HG03520 (cell line): ENCODE measurements around the gene KRT39.
"Not testable (repeated sequence)": the region's sequence is repeated elsewhere in the genome, so short reads cannot be mapped to it uniquely, and the experiment has no call there.

Experiments
- ATAC-seq: cut with Tn5 transposase; IDR thresholded peaks from one replicate; pipeline ENCODE4 v1.9.1; 2021; ENCODE audit warnings: mild to moderate bottlenecking, moderate library complexity; ENCODE audit not compliant: unreplicated experiment

KRT39 gene

DNA sequence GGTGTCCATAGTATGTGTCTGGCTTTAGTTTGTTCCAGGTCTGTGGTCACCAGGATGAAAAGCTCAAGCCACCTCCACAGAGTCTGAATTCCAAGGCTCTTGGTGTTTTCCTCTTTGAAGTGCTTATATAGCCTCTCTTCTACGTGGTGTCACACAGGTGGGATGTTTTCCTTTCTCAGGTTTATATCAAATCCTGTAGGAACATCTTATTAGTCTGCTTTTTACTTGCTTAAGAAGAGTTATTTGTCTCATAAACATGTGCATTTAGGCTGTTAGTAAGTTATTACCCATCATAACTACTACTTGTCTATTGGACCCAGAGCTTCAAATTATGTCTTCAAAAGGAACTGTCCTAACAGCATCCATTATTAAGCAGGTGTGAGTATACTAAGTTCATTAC is at the start of gene KRT39:
Gene KRT39, minus strand, starts transcription at position 101 of the 400 bp plus-strand sequence. Its CDS starts 92 bp downstream, at position 9.
- ATAC-seq, result no peak

DNA sequence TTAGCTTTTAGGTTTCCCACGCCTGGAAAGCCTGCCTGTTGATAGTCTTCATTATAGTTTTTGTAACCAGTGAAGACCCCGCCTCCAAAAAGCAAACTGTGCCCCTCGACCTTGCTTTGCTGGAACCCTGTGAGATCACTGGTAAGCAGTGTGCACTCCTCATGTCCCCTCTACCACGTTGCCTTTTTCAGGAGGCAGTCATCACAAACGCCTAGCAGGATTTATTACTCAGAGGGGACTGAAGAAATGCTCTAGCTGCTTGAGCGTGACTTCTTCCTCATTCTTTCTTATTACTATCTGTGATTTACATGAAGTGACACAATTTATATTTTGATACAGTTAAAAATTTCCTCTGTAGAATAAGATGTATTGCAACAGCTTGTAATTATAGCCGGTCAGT is 48.7 kb upstream of the KRT39 start:
- no peak for ATAC-seq

DNA sequence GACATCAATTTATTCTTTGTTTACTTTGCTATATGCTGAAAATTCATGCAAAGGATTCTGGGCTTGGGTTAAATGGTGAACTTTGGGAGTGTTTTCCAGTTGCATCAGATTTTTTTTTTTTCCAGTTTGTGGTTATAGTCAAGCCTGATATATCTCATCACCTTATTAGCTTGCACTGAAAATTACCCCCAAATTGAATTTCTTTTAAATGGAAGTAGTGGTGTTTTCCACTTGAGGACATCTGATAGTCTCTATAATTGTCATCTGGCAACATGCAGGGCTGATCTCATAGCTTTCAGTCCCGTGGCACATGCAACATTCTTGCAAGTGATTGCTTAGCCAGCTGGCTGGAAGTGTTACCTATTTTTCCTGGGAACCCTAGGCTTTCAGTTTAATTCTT is 46.9 kb upstream of the KRT39 start:
- ATAC-seq, result no peak

DNA sequence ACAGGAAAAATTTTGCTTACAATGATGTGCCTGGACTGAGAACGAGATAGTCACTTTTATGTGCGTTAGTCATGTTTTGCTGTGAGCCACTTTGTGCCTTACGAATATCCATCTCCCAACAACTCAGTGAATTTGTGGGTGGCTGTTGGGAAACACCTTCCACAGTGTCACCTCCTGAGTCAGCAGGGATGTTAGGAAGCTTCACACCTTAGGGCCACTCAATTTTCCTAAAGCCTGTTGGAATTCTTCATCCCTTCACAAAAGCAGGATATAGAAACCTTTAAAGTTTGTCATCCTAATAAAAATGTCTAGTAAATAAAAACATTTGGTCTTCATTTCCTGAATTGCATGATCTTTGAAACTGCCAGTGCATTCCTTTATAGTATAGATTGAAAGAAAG is 46.4 kb upstream of the KRT39 start:
- no peak for ATAC-seq

DNA sequence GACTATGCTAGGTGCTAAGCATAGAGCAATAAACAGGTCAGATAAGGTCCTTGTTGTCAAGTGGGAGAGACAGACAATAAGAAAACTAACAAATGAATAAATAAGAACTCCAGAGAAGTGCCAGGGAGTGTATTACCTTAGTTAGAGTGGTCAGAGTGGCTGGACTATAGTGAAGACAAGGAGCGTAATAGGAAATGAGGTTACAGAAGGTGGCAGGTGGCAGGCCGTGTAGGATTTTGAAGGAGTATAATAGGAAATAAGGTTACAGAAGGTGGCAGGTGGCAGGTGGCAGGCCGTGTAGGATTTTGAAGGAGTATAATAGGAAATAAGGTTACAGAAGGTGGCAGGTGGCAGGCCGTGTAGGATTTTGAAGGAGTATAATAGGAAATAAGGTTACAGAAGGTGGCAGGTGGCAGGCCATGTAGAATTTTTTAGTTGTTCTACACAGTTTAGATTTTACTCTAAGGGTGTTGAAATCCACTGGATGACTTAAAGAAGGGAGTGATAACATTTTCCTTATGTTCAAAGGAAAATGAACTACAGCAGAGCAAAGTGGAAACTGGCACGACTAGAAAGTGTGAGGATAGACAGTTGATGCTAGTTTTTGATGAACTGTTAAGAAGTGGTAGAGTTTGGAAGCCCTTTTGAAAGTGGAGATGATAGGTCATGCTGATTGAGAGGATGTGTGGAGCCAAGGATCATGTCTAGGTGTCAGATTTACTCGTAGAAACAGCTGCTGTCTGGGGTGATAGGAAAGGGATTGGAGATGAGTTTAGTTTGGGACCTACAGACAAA is 45.8 kb upstream of the KRT39 start:
- ATAC-seq, result no peak

DNA sequence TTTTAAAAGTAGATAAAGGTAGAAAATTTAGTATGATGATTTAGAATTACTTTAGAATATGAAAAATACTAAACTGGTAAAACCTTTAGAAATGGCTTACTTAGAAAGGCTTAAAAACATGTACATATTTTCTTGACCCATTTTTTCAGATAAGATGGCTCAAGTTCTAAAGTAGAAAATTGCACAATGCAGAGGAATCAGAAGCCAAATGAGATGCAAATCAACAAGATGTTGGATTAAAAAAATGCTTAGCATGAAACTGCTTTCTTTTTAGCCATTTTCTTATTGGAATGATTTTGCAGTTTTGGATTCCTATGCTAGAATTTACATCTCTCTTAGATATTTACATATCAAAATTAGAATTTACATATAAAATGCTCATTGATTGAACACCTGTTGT is 43.7 kb upstream of the KRT39 start:
- no peak for ATAC-seq

DNA sequence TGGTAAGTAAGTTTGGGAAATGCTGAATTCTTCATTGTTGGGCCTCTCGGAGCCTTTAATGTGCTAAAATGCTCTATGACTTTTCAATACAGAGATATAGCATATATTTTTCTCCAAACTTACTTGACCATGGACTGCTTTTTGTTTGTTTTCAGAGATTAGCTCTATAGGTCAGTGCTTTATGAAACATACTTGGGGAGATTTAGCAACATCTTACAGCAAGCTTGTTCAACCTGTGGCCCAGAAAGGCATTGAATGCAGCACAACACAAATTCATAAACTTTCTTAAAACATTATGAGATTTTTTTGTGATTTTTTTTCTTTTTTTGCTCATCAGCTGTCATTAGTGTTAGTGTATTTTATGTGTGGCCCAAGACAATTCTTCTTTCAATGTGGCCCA is 43.2 kb upstream of the KRT39 start:
- ATAC-seq, result no peak

DNA sequence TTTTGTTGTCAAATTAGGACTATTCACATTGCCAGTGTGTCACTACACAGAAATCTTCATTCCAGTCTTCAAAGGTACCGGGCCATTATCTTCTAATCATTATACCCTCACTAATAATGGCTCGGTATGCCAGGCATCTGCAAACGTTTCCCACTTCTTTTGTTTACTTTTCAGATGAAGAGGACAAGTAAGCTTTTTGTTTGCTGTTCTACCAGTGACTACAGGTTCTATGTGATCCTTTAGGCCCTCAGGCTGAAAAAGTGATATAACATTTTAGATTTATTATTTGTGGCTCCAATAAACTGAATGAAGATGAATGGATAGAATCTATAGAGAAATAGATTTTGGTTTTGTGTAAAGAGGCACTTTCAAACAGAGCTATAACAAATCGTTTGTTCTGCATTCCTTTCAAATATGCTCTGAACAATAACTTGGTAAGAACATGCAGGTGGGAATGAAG is 42.6 kb upstream of the KRT39 start:
- no peak for ATAC-seq

DNA sequence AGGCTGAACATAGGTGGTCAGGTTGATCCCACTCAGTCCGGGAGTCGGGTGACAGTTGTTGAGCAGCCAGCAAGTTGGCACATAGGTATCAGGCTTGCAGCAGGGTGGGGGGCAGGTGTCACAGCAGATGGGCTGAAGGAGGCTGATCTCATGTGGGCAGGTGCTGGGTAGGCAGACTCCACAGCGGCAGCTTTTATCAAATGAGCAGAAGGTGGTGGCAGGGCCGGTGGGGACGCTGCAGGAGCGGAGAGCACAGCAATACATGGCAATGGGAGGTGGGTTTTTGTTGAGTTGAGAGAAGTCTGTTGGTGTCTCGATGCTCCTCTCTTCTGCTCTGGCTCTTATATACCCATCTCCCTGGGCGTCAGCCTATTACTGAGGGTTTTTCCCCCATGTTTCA is 42.1 kb upstream of the KRT39 start, which contains the start of gene KRTAP3-1:
Gene KRTAP3-1, minus strand, starts transcription at position 318 of the 400 bp plus-strand sequence. Its CDS starts 54 bp downstream, at position 264.
- no peak for ATAC-seq

DNA sequence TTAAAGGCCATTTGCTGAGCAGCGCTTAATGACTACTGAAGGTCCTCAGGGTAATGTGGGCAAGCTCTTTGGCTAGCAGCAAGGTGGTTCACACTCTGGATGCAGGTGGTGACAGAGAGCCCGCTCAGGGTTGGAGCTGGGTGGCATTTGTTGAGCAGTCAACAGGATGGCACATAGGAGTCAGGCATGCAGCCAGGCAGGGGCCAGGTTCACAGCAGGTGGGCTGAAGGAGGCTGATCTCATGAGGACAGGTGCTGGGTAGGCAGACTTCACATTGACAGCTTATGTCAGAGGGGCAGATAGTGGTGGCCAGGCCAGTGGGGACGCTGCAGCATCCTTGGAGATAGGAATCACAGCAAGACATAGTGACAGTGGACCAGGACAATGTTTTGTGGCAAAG is 37.6 kb upstream of the KRT39 start:
- no peak for ATAC-seq

DNA sequence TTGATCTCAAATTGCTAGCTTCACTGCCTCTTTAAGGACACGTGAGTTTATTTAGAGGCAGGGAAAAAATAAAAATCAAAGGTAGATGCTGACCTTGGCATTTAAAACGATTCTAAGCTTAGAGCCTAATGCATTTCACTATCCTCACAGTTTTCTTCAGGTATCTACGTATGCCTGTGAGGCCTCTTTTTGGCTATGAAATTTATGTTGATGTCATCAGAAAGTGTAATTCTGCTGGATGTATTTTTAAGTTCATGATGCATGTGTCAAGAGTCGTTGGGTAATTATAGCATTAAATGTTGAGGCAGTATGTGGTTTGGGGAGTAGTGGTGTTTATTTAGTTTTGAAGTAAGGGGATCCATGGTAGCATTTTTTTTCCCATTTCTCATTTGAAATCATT is 37.2 kb upstream of the KRT39 start:
- no peak for ATAC-seq

DNA sequence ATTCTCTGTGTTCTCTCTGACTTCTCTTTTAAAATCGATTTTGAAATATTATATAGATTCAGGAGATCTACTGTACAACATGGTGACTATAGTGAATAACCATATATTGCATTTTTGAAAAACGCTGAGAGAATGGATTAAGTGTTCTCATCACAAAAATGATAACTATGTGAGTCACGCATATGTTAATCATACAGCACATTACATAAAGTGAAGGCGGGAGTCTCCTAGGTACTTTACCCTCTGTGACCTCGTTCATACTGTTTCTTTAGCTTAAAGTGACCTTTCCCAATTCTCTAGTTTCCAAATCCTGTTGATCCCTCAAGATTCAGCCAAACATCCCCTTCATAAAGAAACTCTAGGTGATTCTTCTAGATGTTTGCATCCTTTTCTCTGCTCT is 36.1 kb upstream of the KRT39 start:
- no peak for ATAC-seq

DNA sequence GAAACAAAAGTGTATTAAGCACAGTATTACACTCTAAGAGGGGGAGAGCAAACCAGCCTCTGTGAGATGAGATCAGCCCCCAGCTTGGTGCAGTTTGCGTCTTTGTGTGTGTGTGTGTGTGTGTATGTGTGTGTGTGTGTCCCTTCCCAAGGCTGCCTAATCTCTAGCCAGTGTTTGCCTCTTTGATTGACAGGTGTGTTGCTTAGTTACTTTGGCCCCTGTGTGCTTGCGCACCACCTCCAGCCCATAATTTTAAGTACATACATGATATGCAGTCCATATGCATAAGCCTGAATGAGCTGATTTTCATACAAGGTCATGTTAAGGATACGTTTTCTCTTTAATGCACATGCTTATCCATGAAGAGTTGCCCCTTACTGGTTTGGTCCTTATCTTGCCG is 35.0 kb upstream of the KRT39 start:
- no peak for ATAC-seq

DNA sequence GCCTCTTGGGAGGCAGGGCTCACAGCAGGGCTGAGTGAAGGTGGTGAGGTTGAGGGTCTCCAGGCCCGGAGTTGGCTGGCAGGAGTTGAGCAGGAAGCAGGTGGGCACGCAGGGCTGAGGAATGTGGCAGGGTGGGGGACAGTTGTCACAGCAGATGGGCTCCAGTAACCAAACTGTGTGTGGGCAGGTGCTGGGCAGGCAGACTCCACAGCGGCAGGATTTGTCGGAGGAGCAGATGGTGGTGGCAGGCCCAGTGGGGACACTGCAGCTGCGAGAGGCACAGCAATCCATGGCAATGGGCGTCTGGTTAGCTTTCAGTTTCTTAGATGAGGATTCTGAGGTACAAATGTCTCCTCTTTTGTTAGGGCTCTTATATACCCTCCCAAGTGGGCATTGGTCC is 32.8 kb upstream of the KRT39 start, which contains the start of gene KRTAP3-2:
Gene KRTAP3-2, minus strand, starts transcription at position 344 of the 400 bp plus-strand sequence. Its CDS starts 53 bp downstream, at position 291.
- not testable (repeated sequence) for ATAC-seq

DNA sequence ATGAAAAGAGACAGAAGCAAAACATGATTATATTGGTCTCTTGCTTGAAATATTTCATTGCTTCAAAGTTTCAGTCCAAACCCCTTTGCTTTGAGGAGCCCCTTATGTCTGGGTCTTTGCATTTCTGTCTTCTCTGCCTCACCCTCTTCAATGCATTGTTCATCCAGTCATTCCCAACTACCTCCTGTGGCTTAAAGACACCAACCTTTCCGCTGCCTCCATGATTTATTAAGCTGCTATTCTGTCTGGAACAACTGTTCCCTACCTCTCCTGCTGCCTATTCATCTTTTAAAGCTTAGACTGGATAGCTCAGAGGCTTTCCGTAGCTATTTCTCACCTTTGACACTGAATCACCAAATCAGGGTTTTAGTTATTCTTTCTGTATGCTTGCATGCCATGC is 30.6 kb upstream of the KRT39 start:
- ATAC-seq, result no peak

DNA sequence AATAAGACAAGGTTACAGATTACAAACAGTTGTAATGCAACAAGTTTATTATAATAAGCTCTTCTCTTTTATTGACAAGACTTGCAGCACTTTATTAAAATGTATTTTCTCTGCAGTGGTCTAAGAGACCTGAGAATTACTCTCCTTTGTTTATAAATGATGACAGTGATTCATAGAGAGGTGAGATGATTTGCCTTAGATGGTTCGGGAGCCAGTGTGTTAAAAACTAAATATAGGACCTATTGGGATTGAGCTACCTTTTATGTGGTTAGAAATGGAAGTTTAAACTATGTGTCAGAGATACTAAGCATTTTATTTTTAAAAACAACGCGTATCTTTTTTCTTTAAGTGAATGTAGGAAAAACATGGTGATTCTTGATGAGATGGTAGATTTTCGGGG is 30.1 kb upstream of the KRT39 start:
- no peak for ATAC-seq

DNA sequence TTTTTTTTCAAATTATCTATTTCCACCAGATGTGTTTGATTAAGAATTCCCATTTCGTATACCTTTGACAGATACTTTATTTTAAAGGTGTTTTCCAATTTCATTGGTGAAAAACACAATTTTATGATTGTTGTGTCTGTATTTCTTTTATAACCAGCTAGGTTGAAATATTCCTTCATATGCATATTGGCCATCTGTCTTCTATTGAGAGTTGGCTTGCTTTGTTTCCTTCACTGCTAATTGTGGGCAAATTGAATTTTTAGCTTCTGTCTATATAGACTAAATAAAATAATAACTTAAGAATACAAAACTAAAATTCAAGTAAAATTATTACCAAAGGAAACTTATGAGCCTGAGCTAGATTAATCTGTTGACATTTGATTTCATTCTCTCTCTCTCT is 28.4 kb upstream of the KRT39 start:
- ATAC-seq, result no peak

DNA sequence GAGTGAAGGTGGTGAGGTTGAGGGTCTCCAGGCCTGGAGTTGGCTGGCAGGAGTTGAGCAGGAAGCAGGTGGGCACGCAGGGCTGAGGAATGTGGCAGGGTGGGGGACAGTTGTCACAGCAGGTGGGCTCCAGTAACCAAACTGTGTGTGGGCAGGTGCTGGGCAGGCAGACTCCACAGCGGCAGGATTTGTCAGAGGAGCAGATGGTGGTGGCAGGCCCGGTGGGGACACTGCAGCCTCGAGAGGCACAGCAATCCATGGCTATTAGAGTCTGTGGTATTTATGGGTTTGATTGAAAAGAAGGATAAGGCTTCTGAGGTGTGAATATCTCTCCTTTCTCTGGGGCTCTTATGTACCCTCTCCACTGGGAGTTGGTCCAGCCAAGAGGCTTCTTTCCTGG is 27.1 kb upstream of the KRT39 start, which contains the start of gene KRTAP3-3:
Gene KRTAP3-3, minus strand, starts transcription at position 326 of the 400 bp plus-strand sequence. Its CDS starts 67 bp downstream, at position 259.
- ATAC-seq, result no peak

DNA sequence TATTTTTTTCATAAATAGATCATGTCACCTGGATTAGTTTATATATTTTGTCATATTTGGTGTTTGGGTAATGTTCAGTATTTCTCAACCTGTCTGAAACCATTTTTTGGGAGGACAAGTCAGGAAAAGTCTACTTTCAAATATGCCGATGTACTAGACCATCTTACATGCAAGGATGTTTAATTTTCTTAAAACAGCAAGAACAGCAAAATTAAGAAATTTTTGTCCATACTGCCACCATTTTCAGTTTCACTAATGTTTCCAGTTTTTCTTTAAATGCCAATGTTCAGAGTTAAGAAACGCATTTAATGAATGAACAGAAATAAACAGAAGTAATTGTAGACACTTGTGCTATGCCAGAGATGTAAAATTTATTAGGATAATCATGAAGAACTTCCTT is 26.3 kb upstream of the KRT39 start:
- ATAC-seq, result no peak

DNA sequence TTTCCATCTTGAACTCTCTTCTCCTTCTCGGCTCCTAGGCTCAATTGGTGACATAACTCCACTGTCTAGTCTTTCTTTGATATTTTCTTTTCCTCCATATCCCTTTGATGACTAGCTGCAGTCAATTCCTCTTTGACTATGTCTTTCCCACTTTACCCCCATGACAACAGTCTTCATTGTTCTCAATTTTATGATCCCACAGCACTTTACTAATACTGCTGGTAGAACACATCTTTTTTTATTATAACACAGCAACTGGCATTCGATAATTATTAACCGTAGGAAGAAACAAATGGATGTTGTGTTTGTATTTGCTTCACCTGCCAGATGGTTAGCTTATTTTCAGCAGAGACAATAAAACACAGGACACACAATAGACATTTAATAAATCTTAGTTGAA is 25.9 kb upstream of the KRT39 start:
- no peak for ATAC-seq

DNA sequence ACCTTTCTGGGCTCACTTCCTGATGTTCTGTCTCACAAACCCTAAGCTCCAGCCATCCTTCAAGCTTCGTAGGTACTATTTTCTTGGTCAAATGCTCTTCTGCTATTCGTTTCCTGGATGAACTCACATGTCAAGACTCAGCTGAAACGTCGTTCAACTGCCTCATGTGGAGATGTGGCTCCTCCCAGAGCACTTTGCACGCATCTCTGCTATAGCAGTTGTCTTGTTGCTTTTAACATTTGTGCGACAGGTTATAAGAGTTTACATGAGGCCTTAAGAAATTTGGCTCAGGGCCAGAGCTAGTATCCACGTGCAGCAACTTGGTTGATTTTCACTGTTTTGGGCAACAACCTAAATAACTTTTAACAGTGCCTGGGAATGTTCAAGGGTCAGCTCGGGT is 20.2 kb upstream of the KRT39 start:
- no peak for ATAC-seq

DNA sequence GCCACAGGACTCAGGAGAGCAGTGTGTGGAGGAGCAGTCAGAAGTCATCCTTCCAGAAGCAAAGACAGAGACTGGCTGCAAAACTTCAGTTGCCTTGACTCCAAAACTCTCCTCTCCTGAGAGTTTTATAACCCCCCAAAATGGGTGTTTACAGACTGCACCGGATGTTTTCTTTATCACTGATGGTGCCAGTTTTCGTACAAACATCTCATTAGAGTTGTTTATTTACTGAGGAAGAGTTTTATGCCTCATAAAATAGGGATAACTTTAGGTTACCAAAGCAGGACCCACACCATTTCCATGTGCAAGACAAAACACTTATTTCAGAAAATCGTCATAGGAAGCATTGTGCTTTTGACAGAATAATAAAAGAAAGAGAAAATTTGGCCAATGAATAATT is 17.5 kb upstream of the KRT39 start, which contains the start of gene KRT40:
Gene KRT40, minus strand, starts transcription at position 101 of the 400 bp plus-strand sequence. Its CDS starts 53 bp downstream, at position 48.
- ATAC-seq, result no peak
